ENCODE measurements around the gene MEIOB.
"Not testable (repeated sequence)": the region's sequence is repeated elsewhere in the genome, so short reads cannot be mapped to it uniquely, and the experiment has no call there.

DNA sequence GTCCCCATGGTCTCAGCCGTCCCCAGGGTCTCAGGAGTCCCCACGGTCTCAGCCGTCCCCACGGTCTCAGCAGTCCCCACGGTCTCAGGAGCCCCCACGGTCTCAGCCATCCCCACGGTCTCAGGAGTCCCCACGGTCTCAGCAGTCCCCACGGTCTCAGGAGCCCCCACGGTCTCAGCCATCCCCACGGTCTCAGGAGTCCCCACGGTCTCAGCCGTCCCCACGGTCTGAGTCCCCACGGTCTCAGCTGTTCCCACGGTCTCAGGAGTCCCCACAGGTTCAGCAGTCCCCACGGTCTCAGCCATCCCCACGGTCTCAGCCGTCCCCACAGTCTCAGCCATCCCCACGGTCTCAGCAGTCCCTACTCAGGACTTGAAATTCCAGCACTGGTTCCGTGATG, 48.2 kb upstream of the MEIOB start:
- TF ChIP-seq, protein P1, sequence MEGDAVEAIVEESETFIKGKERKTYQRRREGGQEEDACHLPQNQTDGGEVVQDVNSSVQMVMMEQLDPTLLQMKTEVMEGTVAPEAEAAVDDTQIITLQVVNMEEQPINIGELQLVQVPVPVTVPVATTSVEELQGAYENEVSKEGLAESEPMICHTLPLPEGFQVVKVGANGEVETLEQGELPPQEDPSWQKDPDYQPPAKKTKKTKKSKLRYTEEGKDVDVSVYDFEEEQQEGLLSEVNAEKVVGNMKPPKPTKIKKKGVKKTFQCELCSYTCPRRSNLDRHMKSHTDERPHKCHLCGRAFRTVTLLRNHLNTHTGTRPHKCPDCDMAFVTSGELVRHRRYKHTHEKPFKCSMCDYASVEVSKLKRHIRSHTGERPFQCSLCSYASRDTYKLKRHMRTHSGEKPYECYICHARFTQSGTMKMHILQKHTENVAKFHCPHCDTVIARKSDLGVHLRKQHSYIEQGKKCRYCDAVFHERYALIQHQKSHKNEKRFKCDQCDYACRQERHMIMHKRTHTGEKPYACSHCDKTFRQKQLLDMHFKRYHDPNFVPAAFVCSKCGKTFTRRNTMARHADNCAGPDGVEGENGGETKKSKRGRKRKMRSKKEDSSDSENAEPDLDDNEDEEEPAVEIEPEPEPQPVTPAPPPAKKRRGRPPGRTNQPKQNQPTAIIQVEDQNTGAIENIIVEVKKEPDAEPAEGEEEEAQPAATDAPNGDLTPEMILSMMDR (optimal IDR thresholded peaks at IDR 0.05 in 1 of 3, IDR thresholded peaks at IDR 0.05 in 1 of 3, conservative IDR thresholded peaks at IDR 0.05 in 1 of 3; ENCODE audit: extremely low read depth in 1 of 3, insufficient read depth in 2 of 3, low read length in 3 of 3): not testable (repeated sequence)
- not testable (repeated sequence) for TF ChIP-seq EZH2 (IDR thresholded peaks at IDR 0.05; ENCODE audit: low read length)

All from keratinocyte (primary cell).